H9 (cell line): ENCODE data around the gene ARHGAP24. TPM values are rescaled to one million over a fixed set of nuclear protein-coding genes. Genes with fewer than 3 reads are reported as not detected.

Source experiments
- DNase-seq: peaks from one replicate; pipeline ENCODE4 v3.0.0-alpha.2; 2017
- H2AFZ ChIP-seq: one replicate; pipeline ENCODE4 v1.6.1; 2013; ENCODE audit warnings: mild to moderate bottlenecking, low read length, control low read depth, moderate library complexity
- H2AK5ac ChIP-seq: 2 replicates; pipeline ENCODE4 v1.6.1; 2013; ENCODE audit warnings: low read length, control low read depth, mixed read lengths; ENCODE audit not compliant: insufficient read length
- H2BK120ac ChIP-seq: one replicate; pipeline ENCODE4 v1.6.1; 2013; ENCODE audit warnings: low read depth, mild to moderate bottlenecking, low read length, control low read depth, inconsistent platforms; ENCODE audit not compliant: poor library complexity, severe bottlenecking
- H2BK12ac ChIP-seq: 2 replicates; pipeline ENCODE4 v1.6.1; 2013; ENCODE audit warnings: low read length, control low read depth, mixed read lengths, low read depth; ENCODE audit not compliant: insufficient read length
- H2BK15ac ChIP-seq: 2 replicates; pipeline ENCODE4 v1.6.1; 2013; ENCODE audit warnings: low read depth, low read length, control low read depth
- H2BK20ac ChIP-seq: one replicate; pipeline ENCODE4 v1.6.1; 2013; ENCODE audit warnings: low read depth, mild to moderate bottlenecking, low read length, control low read depth, inconsistent platforms; ENCODE audit not compliant: poor library complexity, severe bottlenecking
- H2BK5ac ChIP-seq: 2 replicates; pipeline ENCODE4 v1.6.1; 2013; ENCODE audit warnings: low read length, control low read depth, mixed read lengths; ENCODE audit not compliant: insufficient read length
- H3K14ac ChIP-seq: 2 replicates; pipeline ENCODE4 v1.6.1; 2013; ENCODE audit warnings: low read length, control low read depth; ENCODE audit not compliant: insufficient read depth
- H3K18ac ChIP-seq: 2 replicates; pipeline ENCODE4 v1.6.1; 2013; ENCODE audit warnings: low read depth, mild to moderate bottlenecking, mixed read lengths, low read length, control low read depth; ENCODE audit not compliant: insufficient read length
- H3K23ac ChIP-seq: 2 replicates; pipeline ENCODE4 v1.6.1; 2013; ENCODE audit warnings: low read length, control low read depth, mixed read lengths, low read depth; ENCODE audit not compliant: insufficient read length
- H3K23me2 ChIP-seq: 2 replicates; pipeline ENCODE4 v1.6.1; 2013; ENCODE audit warnings: low read depth, mild to moderate bottlenecking, mixed read lengths, low read length, control low read depth; ENCODE audit not compliant: insufficient read length, poor library complexity, severe bottlenecking
- H3K27ac ChIP-seq: 2 replicates; pipeline ENCODE4 v1.5.1; 2013; ENCODE audit warnings: low read length, control low read depth, mixed read lengths, low read depth; ENCODE audit not compliant: insufficient read length
- H3K27me3 ChIP-seq: 2 replicates; pipeline ENCODE4 v1.6.1; 2013; ENCODE audit warnings: low read length, control low read depth, inconsistent platforms; ENCODE audit not compliant: insufficient read depth
- H3K4ac ChIP-seq: 2 replicates; pipeline ENCODE4 v1.6.1; 2013; ENCODE audit warnings: low read depth, mild to moderate bottlenecking, control low read depth, inconsistent platforms, low read length, moderate library complexity
- H3K4me1 ChIP-seq: 2 replicates; pipeline ENCODE4 v1.6.1; 2013; ENCODE audit warnings: low read length, control low read depth, inconsistent platforms; ENCODE audit not compliant: insufficient read depth
- H3K4me2 ChIP-seq: 2 replicates; pipeline ENCODE4 v1.6.1; 2013; ENCODE audit warnings: low read length, control low read depth, mixed read lengths; ENCODE audit not compliant: insufficient read length, insufficient read depth
- H3K56ac ChIP-seq: 2 replicates; pipeline ENCODE4 v1.6.1; 2013; ENCODE audit warnings: low read depth, mild to moderate bottlenecking, mixed read lengths, low read length, control low read depth; ENCODE audit not compliant: insufficient read length
- H3K79me1 ChIP-seq: 2 replicates; pipeline ENCODE4 v1.6.1; 2013; ENCODE audit warnings: low read depth, mild to moderate bottlenecking, moderate library complexity, low read length, control low read depth, inconsistent platforms; ENCODE audit not compliant: insufficient read depth, poor library complexity, severe bottlenecking
- H3K79me2 ChIP-seq: 2 replicates; pipeline ENCODE4 v1.6.1; 2013; ENCODE audit warnings: low read length, control low read depth, inconsistent platforms; ENCODE audit not compliant: insufficient read depth
- H3K9ac ChIP-seq: 2 replicates; pipeline ENCODE4 v1.6.1; 2013; ENCODE audit warnings: low read length, control low read depth, mixed read lengths; ENCODE audit not compliant: insufficient read length; ENCODE audit errors: extremely low read depth
- H3K9me3 ChIP-seq: one replicate; pipeline ENCODE4 v1.6.1; 2013; ENCODE audit warnings: low read depth, low read length, inconsistent platforms; ENCODE audit not compliant: control insufficient read depth
- H3T11ph ChIP-seq: one replicate; pipeline ENCODE4 v1.6.1; 2013; ENCODE audit warnings: mild to moderate bottlenecking, low read length, control low read depth, inconsistent platforms
- H4K20me1 ChIP-seq: one replicate; pipeline ENCODE4 v1.6.1; 2013; ENCODE audit not compliant: control insufficient read depth, insufficient read length, insufficient read depth
- H4K5ac ChIP-seq: 2 replicates; pipeline ENCODE4 v1.6.1; 2013; ENCODE audit warnings: low read depth, mild to moderate bottlenecking, mixed read lengths, low read length, control low read depth; ENCODE audit not compliant: insufficient read length
- H4K8ac ChIP-seq: replicated peaks from 2 replicates; pipeline ENCODE4 v1.6.1; 2013; ENCODE audit warnings: low read length, control low read depth, mixed read lengths, low read depth; ENCODE audit not compliant: insufficient read length
- H4K91ac ChIP-seq: 2 replicates; pipeline ENCODE4 v1.6.1; 2013; ENCODE audit warnings: low read depth, mild to moderate bottlenecking, moderate library complexity, mixed read lengths, low read length, control low read depth; ENCODE audit not compliant: insufficient read length
- H3K27ac Mint-ChIP-seq, 3 experiments: 2 replicates in 2 of 3; 3 replicates in 1 of 3; pipeline ENCODE4 v1.8.0; 2020 to 2021; ENCODE audit warnings: mixed read lengths in 3 of 3, mild to moderate bottlenecking in 1 of 3, moderate library complexity in 1 of 3
- H3K27me3 Mint-ChIP-seq: 2 replicates; pipeline ENCODE4 v1.8.0; 2021; ENCODE audit warnings: low read depth, mild to moderate bottlenecking, moderate library complexity, mixed read lengths
- H3K36me3 Mint-ChIP-seq, 3 experiments: 2 replicates in 2 of 3; 3 replicates in 1 of 3; pipeline ENCODE4 v1.8.0; 2020 to 2021; ENCODE audit warnings: low read depth in 3 of 3, mixed read lengths in 3 of 3; ENCODE audit not compliant: insufficient read depth in 1 of 3
- H3K4me1 Mint-ChIP-seq, 2 experiments: 2 replicates each; pipeline ENCODE4 v1.8.0; 2020; ENCODE audit warnings: mixed read lengths in 2 of 2
- H3K4me3 Mint-ChIP-seq, 2 experiments: 2 replicates in 1 of 2; 3 replicates in 1 of 2; pipeline ENCODE4 v1.8.0; 2020 to 2021; ENCODE audit warnings: mild to moderate bottlenecking in 2 of 2, mixed read lengths in 2 of 2, moderate library complexity in 1 of 2
- H3K9me3 Mint-ChIP-seq, 2 experiments: 2 replicates in 1 of 2; 3 replicates in 1 of 2; pipeline ENCODE4 v1.8.0; 2020; ENCODE audit warnings: mild to moderate bottlenecking in 2 of 2, mixed read lengths in 2 of 2, moderate library complexity in 1 of 2
- CTCF ChIP-seq: fragments of 200-600 bp; sonication (generic); conservative IDR thresholded peaks from 3 replicates; pipeline ENCODE4 v1.8.0; 2021; ENCODE audit warnings: antibody characterized with exemption, mild to moderate bottlenecking
- WGBS: extraction: QIAGEN DNeasy Blood & Tissue Kit; methylation state at CpG from one replicate; pipeline ENCODE4 v1.1.7; 2013; ENCODE audit warnings: missing lambda C conversion rate, low lambda C conversion rate, mixed read lengths; ENCODE audit not compliant: insufficient read length; ENCODE audit errors: extremely low coverage; 5-methylcytosine and 5-hydroxymethylcytosine counted together
- total RNA-seq: library from RNA; stranded (reverse); gene quantifications from 2 replicates; pipeline ENCODE4 v1.2.1, GENCODE V29; 2021

The ARHGAP24 gene
- total RNA-seq, 1 experiment from 2014 or later, result 0.37 TPM

- Histone ChIP-seq H3K9ac (no peak overlapping the region), H2AFZ (no peak overlapping the region), H3K56ac (no peak overlapping the region)
Measured at GRCh38 chr4:85866508-85866907, 391.6 kb downstream of the ARHGAP24 start.

More at GRCh38 chr4:85866508-85866907, 391.6 kb downstream of the ARHGAP24 start:
- no peak overlapping the region for H3K23ac ChIP-seq
- no peak overlapping the region for H3K4me2 ChIP-seq
- no peak overlapping the region for H4K5ac ChIP-seq
- DNase-seq, result no peak
- H3K18ac ChIP-seq, result no peak overlapping the region
- no peak overlapping the region for H3K4ac ChIP-seq
- Mint-ChIP-seq H3K9me3 (no peaks in the 10 kb centered on the region), H3K27me3 (no peaks in the 10 kb centered on the region), H3K4me3 (no peak overlapping the region), H3K36me3 (no peaks in the 10 kb centered on the region), H3K27ac (peak overlapping the region in 1 of 3 experiments; percentile 82; a peak in 1 of 7 replicates), H3K4me1 (peaks cover 9 to 14% of the 10 kb centered on the region in 2 experiments)
- no peak overlapping the region for H2BK15ac ChIP-seq
- H3K79me1 ChIP-seq, result no peaks in the 10 kb centered on the region
- no peak overlapping the region for H2BK20ac ChIP-seq
- no peaks in the 10 kb centered on the region for H3K79me2 ChIP-seq
- no peak overlapping the region for H2BK12ac ChIP-seq
- no peak overlapping the region for H4K91ac ChIP-seq
- H4K20me1 ChIP-seq, result no peaks in the 10 kb centered on the region
- TF ChIP-seq CTCF, result no peak
- H3K27ac ChIP-seq, result no peak overlapping the region
- no CpG with 5 or more reads among the region's 1 CpG for WGBS
- no peak overlapping the region for H2BK5ac ChIP-seq
- no peaks in the 10 kb centered on the region for H3K27me3 ChIP-seq
- peaks cover 3% of the 10 kb centered on the region; the same call in 1 of the 2 replicates for H3K4me1 ChIP-seq
- no peak overlapping the region for H3T11ph ChIP-seq
- no peak overlapping the region for H2BK120ac ChIP-seq
- H3K9me3 ChIP-seq, result no peaks in the 10 kb centered on the region
- no peak overlapping the region for H3K14ac ChIP-seq
- H4K8ac ChIP-seq, result no peak overlapping the region
- no peak overlapping the region for H2AK5ac ChIP-seq
- H3K23me2 ChIP-seq, result no peaks in the 10 kb centered on the region
